CD14-positive monocyte (primary cell): ENCODE measurements around the gene FAM50A. TPM values are rescaled to one million over a fixed set of nuclear protein-coding genes. Genes with fewer than 3 reads are reported as not detected.

Experiments
- DNase-seq, 3 donors: peaks; one replicate each; pipeline ENCODE4 v3.0.0-alpha.2; 2011 to 2022
- H2AFZ ChIP-seq: 2 replicates; pipeline ENCODE4 v1.6.0; 2012; ENCODE audit warnings: mild to moderate bottlenecking, low read depth, low read length, inconsistent platforms; ENCODE audit not compliant: insufficient read depth, poor library complexity, severe bottlenecking
- H3K27ac ChIP-seq, 2 donors: 1 replicate in 1 of 2; 2 replicates in 1 of 2; pipeline ENCODE4 v1.5.1; 2012 to 2013; ENCODE audit warnings: low read length in 2 of 2, control low read depth in 1 of 2, inconsistent platforms in 1 of 2, low read depth in 1 of 2, mild to moderate bottlenecking in 1 of 2
- H3K27me3 ChIP-seq, 2 donors: one replicate each; pipeline versions ENCODE4 v1.6.0 to v1.6.1; 2011 to 2013; ENCODE audit warnings: low read length in 2 of 2; ENCODE audit not compliant: control insufficient read depth in 2 of 2, insufficient read depth in 2 of 2
- H3K36me3 ChIP-seq, 2 donors: replicated peaks in 1 of 2; 1 replicate in 1 of 2; 2 replicates in 1 of 2; pipeline versions ENCODE4 v1.5.1 to v1.6.1; 2012 to 2013; ENCODE audit warnings: low read length in 2 of 2, control low read depth in 1 of 2, inconsistent platforms in 1 of 2, mild to moderate bottlenecking in 1 of 2; ENCODE audit not compliant: insufficient read depth in 2 of 2, control insufficient read depth in 1 of 2
- H3K4me1 ChIP-seq, 2 donors: 1 replicate in 1 of 2; 2 replicates in 1 of 2; pipeline versions ENCODE4 v1.5.1 to v1.6.1; 2012 to 2013; ENCODE audit warnings: low read length in 2 of 2, control low read depth in 1 of 2, inconsistent platforms in 1 of 2, mild to moderate bottlenecking in 1 of 2, moderate library complexity in 1 of 2; ENCODE audit not compliant: insufficient read depth in 2 of 2, control insufficient read depth in 1 of 2
- H3K4me2 ChIP-seq: replicated peaks from 2 replicates; pipeline ENCODE3; 2012; ENCODE audit warnings: low read length, moderate library complexity, mild to moderate bottlenecking; ENCODE audit not compliant: poor library complexity, severe bottlenecking; ENCODE audit errors: extremely low read depth
- H3K4me3 ChIP-seq, 3 experiments: fragments of 200-600 bp in 1 of 3; sonication (generic) in 1 of 3; replicated peaks in 1 of 3; 1 replicate in 2 of 3; 2 replicates in 1 of 3; pipeline ENCODE4 v1.5.1; 2011 to 2013; ENCODE audit warnings: low read length in 3 of 3, mild to moderate bottlenecking in 3 of 3, control low read depth in 2 of 3, low read depth in 2 of 3, inconsistent platforms in 1 of 3, moderate library complexity in 1 of 3
- H3K79me2 ChIP-seq: 2 replicates; pipeline ENCODE4 v1.6.0; 2012; ENCODE audit warnings: mild to moderate bottlenecking, control low read depth, inconsistent platforms, low read length, moderate library complexity; ENCODE audit not compliant: insufficient read depth
- H3K9ac ChIP-seq: 2 replicates; pipeline ENCODE4 v1.6.0; 2017; ENCODE audit warnings: low read length, mild to moderate bottlenecking; ENCODE audit not compliant: insufficient read depth, poor library complexity, severe bottlenecking
- H3K9me3 ChIP-seq, 2 donors: replicated peaks in 1 of 2; 1 replicate in 1 of 2; 2 replicates in 1 of 2; pipeline versions ENCODE4 v1.5.1 to v1.6.1; 2012 to 2013; ENCODE audit warnings: low read length in 2 of 2, control low read depth in 1 of 2; ENCODE audit not compliant: control insufficient read depth in 1 of 2, insufficient read depth in 1 of 2
- H4K20me1 ChIP-seq: 2 replicates; pipeline ENCODE4 v1.6.0; 2012; ENCODE audit warnings: mild to moderate bottlenecking, low read length, control low read depth, moderate library complexity; ENCODE audit not compliant: insufficient read depth
- H3K27ac Mint-ChIP-seq, 7 donors: one replicate each; pipeline ENCODE4 v1.8.0; 2020; ENCODE audit warnings: mild to moderate bottlenecking in 7 of 7, mixed read lengths in 7 of 7, moderate library complexity in 6 of 7, inconsistent platforms in 2 of 7
- H3K27me3 Mint-ChIP-seq, 3 donors: one replicate each; pipeline ENCODE4 v1.8.0; 2021 to 2022; ENCODE audit warnings: low read depth in 3 of 3, mild to moderate bottlenecking in 3 of 3, mixed read lengths in 3 of 3, moderate library complexity in 3 of 3, inconsistent platforms in 1 of 3
- H3K36me3 Mint-ChIP-seq, 2 donors: one replicate each; pipeline ENCODE4 v1.8.0; 2020; ENCODE audit warnings: mixed read lengths in 2 of 2, inconsistent platforms in 1 of 2, mild to moderate bottlenecking in 1 of 2
- H3K4me1 Mint-ChIP-seq: one replicate; pipeline ENCODE4 v1.8.0; 2020; ENCODE audit warnings: mild to moderate bottlenecking, mixed read lengths
- H3K4me3 Mint-ChIP-seq, 2 donors: one replicate each; pipeline ENCODE4 v1.8.0; 2020; ENCODE audit warnings: mild to moderate bottlenecking in 2 of 2, mixed read lengths in 2 of 2, moderate library complexity in 1 of 2
- H3K9me3 Mint-ChIP-seq, 7 donors: one replicate each; pipeline ENCODE4 v1.8.0; 2020 to 2022; ENCODE audit warnings: mixed read lengths in 7 of 7, mild to moderate bottlenecking in 6 of 7, moderate library complexity in 6 of 7, inconsistent platforms in 2 of 7
- WGBS: methylation state at CpG from one replicate; pipeline ENCODE4 v1.1.5; 2013; ENCODE audit warnings: missing lambda C conversion rate; ENCODE audit not compliant: insufficient coverage; 5-methylcytosine and 5-hydroxymethylcytosine counted together
- intact Hi-C, 2 donors: fragments of 100-400 bp; cut with micrococcal nuclease; formaldehyde crosslinking; loops; one replicate each; pipeline versions ENCODE4 v1.15.0 to v1.15.1; 2023
- polyA plus RNA-seq, 3 donors: library from polyadenylated mRNA; depleted of rRNA in 1 of 3; unstranded in 2 of 3; stranded (reverse) in 1 of 3; fragments of 300-500 nt in 2 of 3; fragments of >200 nt in 1 of 3; fragmentation: Illumina TruSeq in 2 of 3; gene quantifications; 1 replicate in 2 of 3; 2 replicates in 1 of 3; pipeline ENCODE4 v1.2.3, GENCODE V29; 2012 to 2021
- TF ChIP-seq, protein P1 (sequence below): fragments of 200-600 bp; IDR thresholded peaks from one replicate; pipeline ENCODE4 v1.8.0; 2022; ENCODE audit warnings: antibody characterized with exemption, mild to moderate bottlenecking

FAM50A gene
- polyA plus RNA-seq, 3 donors, result 23.9 to 88.9 (median 46.4) TPM

DNA sequence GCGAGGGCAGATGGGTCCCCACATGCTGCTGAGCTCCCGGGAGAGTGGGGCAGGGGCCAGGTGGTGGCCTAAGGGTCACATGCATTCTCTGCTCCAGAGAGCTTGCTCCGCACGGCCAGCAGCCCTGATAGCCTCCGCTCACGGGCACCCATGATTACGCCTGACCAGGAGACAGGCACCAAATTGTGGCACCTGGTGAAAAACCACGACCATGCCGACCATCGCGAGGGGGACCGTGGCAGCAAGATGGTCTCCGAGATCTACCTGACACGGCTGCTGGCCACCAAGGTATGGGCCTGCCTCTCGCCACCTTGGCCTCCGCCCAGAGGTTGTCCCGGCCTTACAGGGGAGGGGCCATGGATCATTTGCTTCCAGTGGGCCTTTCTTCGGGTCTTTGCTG is 25.9 kb downstream of the FAM50A start:
- Histone ChIP-seq H3K4me1 (no peaks in the 10 kb centered on the region), H3K27ac (no peak overlapping the region), H3K4me3 (no peak overlapping the region), H3K27me3 (no peaks in the 10 kb centered on the region), H3K9me3 (peaks cover 0 to 4% of the 10 kb centered on the region in 2 donors), H3K9ac (no peak overlapping the region), H3K4me2 (no peak overlapping the region), H4K20me1 (no peaks in the 10 kb centered on the region), H3K79me2 (no peaks in the 10 kb centered on the region), H2AFZ (no peak overlapping the region), H3K36me3 (no peaks in the 10 kb centered on the region)
- Mint-ChIP-seq H3K4me1 (no peaks in the 10 kb centered on the region), H3K27me3 (peaks cover 0 to 6% (median 2%) of the 10 kb centered on the region in 3 donors), H3K4me3 (no peak overlapping the region), H3K36me3 (no peaks in the 10 kb centered on the region), H3K27ac (no peak overlapping the region), H3K9me3 (peaks cover 0 to 7% (median 0%) of the 10 kb centered on the region in 7 donors)
- TF ChIP-seq, protein P1, sequence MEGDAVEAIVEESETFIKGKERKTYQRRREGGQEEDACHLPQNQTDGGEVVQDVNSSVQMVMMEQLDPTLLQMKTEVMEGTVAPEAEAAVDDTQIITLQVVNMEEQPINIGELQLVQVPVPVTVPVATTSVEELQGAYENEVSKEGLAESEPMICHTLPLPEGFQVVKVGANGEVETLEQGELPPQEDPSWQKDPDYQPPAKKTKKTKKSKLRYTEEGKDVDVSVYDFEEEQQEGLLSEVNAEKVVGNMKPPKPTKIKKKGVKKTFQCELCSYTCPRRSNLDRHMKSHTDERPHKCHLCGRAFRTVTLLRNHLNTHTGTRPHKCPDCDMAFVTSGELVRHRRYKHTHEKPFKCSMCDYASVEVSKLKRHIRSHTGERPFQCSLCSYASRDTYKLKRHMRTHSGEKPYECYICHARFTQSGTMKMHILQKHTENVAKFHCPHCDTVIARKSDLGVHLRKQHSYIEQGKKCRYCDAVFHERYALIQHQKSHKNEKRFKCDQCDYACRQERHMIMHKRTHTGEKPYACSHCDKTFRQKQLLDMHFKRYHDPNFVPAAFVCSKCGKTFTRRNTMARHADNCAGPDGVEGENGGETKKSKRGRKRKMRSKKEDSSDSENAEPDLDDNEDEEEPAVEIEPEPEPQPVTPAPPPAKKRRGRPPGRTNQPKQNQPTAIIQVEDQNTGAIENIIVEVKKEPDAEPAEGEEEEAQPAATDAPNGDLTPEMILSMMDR, result no peak
- DNase-seq, result no peak
- WGBS, result 95% methylated on average over 13 of the region's 18 CpGs
- intact Hi-C loops, result no loop called here

GRCh38 chrX:154470434-154470833 is 26.5 kb downstream of the FAM50A start:
- Mint-ChIP-seq H3K27me3 (peaks cover 0 to 5% (median 2%) of the 10 kb centered on the region in 3 donors), H3K27ac (peak overlapping the region in 1 of 7 donors; percentile 5), H3K4me3 (no peak overlapping the region), H3K36me3 (no peaks in the 10 kb centered on the region), H3K9me3 (peaks cover 0 to 7% (median 0%) of the 10 kb centered on the region in 7 donors), H3K4me1 (no peaks in the 10 kb centered on the region)
- Histone ChIP-seq H3K36me3 (no peaks in the 10 kb centered on the region), H3K4me2 (no peak overlapping the region), H3K4me3 (no peak overlapping the region), H3K27ac (no peak overlapping the region), H3K4me1 (no peaks in the 10 kb centered on the region), H3K27me3 (no peaks in the 10 kb centered on the region), H3K9me3 (peaks cover 0 to 4% of the 10 kb centered on the region in 2 donors), H2AFZ (no peak overlapping the region), H3K79me2 (no peaks in the 10 kb centered on the region), H4K20me1 (no peaks in the 10 kb centered on the region), H3K9ac (no peak overlapping the region)
- TF ChIP-seq, protein P1, result no peak
- WGBS, result 96% methylated on average over 11 of the region's 14 CpGs
- intact Hi-C loops, result no loop called here
- DNase-seq, result no peak
